Measurements from ENCODE around the gene KLHL29.
"Not testable (repeated sequence)": the region's sequence is repeated elsewhere in the genome, so short reads cannot be mapped to it uniquely, and the experiment has no call there.

Gene KLHL29

GRCh38 chr2:23381084-23381483 is 3.9 kb upstream of the KLHL29 start:
- peak overlapping the region; percentile 2 for H3K27ac Mint-ChIP-seq
- peaks cover 1% of the 10 kb centered on the region for H3K36me3 Mint-ChIP-seq (ENCODE audit: low read depth)
- H3K4me1 Mint-ChIP-seq (ENCODE audit: low read depth), result peaks cover 18% of the 10 kb centered on the region
- peak overlapping the region; percentile 12 for H3K4me3 Mint-ChIP-seq
- peaks cover 60% of the 10 kb centered on the region for H3K27me3 Mint-ChIP-seq (ENCODE audit: low read depth)
- H3K9me3 Mint-ChIP-seq, result no peaks in the 10 kb centered on the region

GRCh38 chr2:23381485-23381884 is 3.5 kb upstream of the KLHL29 start:
- H3K27me3 Mint-ChIP-seq (ENCODE audit: low read depth), result peaks cover 61% of the 10 kb centered on the region
- no peak overlapping the region for H3K27ac Mint-ChIP-seq
- H3K9me3 Mint-ChIP-seq, result no peaks in the 10 kb centered on the region
- peaks cover 21% of the 10 kb centered on the region for H3K4me1 Mint-ChIP-seq (ENCODE audit: low read depth)
- H3K36me3 Mint-ChIP-seq (ENCODE audit: low read depth), result peaks cover 1% of the 10 kb centered on the region
- H3K4me3 Mint-ChIP-seq, result no peak overlapping the region

- Mint-ChIP-seq H3K4me1 (ENCODE audit: low read depth) (peaks cover 21% of the 10 kb centered on the region), H3K9me3 (no peaks in the 10 kb centered on the region), H3K36me3 (ENCODE audit: low read depth) (peaks cover 1% of the 10 kb centered on the region), H3K4me3 (no peak overlapping the region), H3K27ac (no peak overlapping the region), H3K27me3 (ENCODE audit: low read depth) (peaks cover 67% of the 10 kb centered on the region)
These were observed 1.9 kb upstream of the KLHL29 start for GRCh38 chr2:23383100-23383499.

GRCh38 chr2:23385351-23385747 is 370 bp downstream of the KLHL29 start:
- no peak overlapping the region for H3K27ac Mint-ChIP-seq
- H3K4me1 Mint-ChIP-seq (ENCODE audit: low read depth), result peaks cover 21% of the 10 kb centered on the region
- no peaks in the 10 kb centered on the region for H3K9me3 Mint-ChIP-seq
- no peak overlapping the region for H3K4me3 Mint-ChIP-seq
- peaks cover 1% of the 10 kb centered on the region for H3K36me3 Mint-ChIP-seq (ENCODE audit: low read depth)
- H3K27me3 Mint-ChIP-seq (ENCODE audit: low read depth), result peaks cover 80% of the 10 kb centered on the region

GRCh38 chr2:23385748-23386338 is 864 bp downstream of the KLHL29 start:
- peaks cover 77% of the 10 kb centered on the region for H3K27me3 Mint-ChIP-seq (ENCODE audit: low read depth)
- peaks cover 1% of the 10 kb centered on the region for H3K36me3 Mint-ChIP-seq (ENCODE audit: low read depth)
- H3K4me1 Mint-ChIP-seq (ENCODE audit: low read depth), result peaks cover 16% of the 10 kb centered on the region
- peak overlapping the region; percentile 80 for H3K4me3 Mint-ChIP-seq
- no peak overlapping the region for H3K27ac Mint-ChIP-seq
- H3K9me3 Mint-ChIP-seq, result no peaks in the 10 kb centered on the region

GRCh38 chr2:23386339-23387220 is 1.6 kb downstream of the KLHL29 start:
- H3K4me1 Mint-ChIP-seq (ENCODE audit: low read depth), result peaks cover 10% of the 10 kb centered on the region
- peaks cover 1% of the 10 kb centered on the region for H3K36me3 Mint-ChIP-seq (ENCODE audit: low read depth)
- no peaks in the 10 kb centered on the region for H3K9me3 Mint-ChIP-seq
- H3K4me3 Mint-ChIP-seq, result peak overlapping the region; percentile 80
- H3K27ac Mint-ChIP-seq, result no peak overlapping the region
- H3K27me3 Mint-ChIP-seq (ENCODE audit: low read depth), result peaks cover 77% of the 10 kb centered on the region

GRCh38 chr2:23387221-23387550 is 2.2 kb downstream of the KLHL29 start:
- peaks cover 76% of the 10 kb centered on the region for H3K27me3 Mint-ChIP-seq (ENCODE audit: low read depth)
- peaks cover 1% of the 10 kb centered on the region for H3K36me3 Mint-ChIP-seq (ENCODE audit: low read depth)
- no peak overlapping the region for H3K27ac Mint-ChIP-seq
- peak overlapping the region; percentile 47 for H3K4me3 Mint-ChIP-seq
- peaks cover 9% of the 10 kb centered on the region for H3K4me1 Mint-ChIP-seq (ENCODE audit: low read depth)
- no peaks in the 10 kb centered on the region for H3K9me3 Mint-ChIP-seq

GRCh38 chr2:23387845-23388244 is 2.9 kb downstream of the KLHL29 start:
- Mint-ChIP-seq H3K27ac (no peak overlapping the region), H3K27me3 (ENCODE audit: low read depth) (peaks cover 76% of the 10 kb centered on the region), H3K36me3 (ENCODE audit: low read depth) (peaks cover 1% of the 10 kb centered on the region), H3K9me3 (no peaks in the 10 kb centered on the region), H3K4me3 (no peak overlapping the region), H3K4me1 (ENCODE audit: low read depth) (peaks cover 9% of the 10 kb centered on the region)

GRCh38 chr2:23388294-23388693 is 3.3 kb downstream of the KLHL29 start:
- no peaks in the 10 kb centered on the region for H3K9me3 Mint-ChIP-seq
- peaks cover 1% of the 10 kb centered on the region for H3K36me3 Mint-ChIP-seq (ENCODE audit: low read depth)
- no peak overlapping the region for H3K4me3 Mint-ChIP-seq
- peaks cover 76% of the 10 kb centered on the region for H3K27me3 Mint-ChIP-seq (ENCODE audit: low read depth)
- H3K27ac Mint-ChIP-seq, result no peak overlapping the region
- peaks cover 9% of the 10 kb centered on the region for H3K4me1 Mint-ChIP-seq (ENCODE audit: low read depth)

- Mint-ChIP-seq H3K36me3 (ENCODE audit: low read depth) (peaks cover 1% of the 10 kb centered on the region), H3K27ac (no peak overlapping the region), H3K27me3 (ENCODE audit: low read depth) (peaks cover 76% of the 10 kb centered on the region), H3K4me1 (ENCODE audit: low read depth) (peaks cover 11% of the 10 kb centered on the region), H3K9me3 (no peaks in the 10 kb centered on the region), H3K4me3 (no peak overlapping the region)
These were observed 4.0 kb downstream of the KLHL29 start for GRCh38 chr2:23388756-23389514.

- peaks cover 82% of the 10 kb centered on the region for H3K27me3 Mint-ChIP-seq (ENCODE audit: low read depth)
- peaks cover 15% of the 10 kb centered on the region for H3K4me1 Mint-ChIP-seq (ENCODE audit: low read depth)
- no peaks in the 10 kb centered on the region for H3K36me3 Mint-ChIP-seq (ENCODE audit: low read depth)
- no peaks in the 10 kb centered on the region for H3K9me3 Mint-ChIP-seq
- H3K27ac Mint-ChIP-seq, result no peak overlapping the region
- no peak overlapping the region for H3K4me3 Mint-ChIP-seq
These were observed 5.2 kb downstream of the KLHL29 start for GRCh38 chr2:23390152-23390551.

- not testable (repeated sequence) for H3K36me3 Mint-ChIP-seq (ENCODE audit: low read depth); H3K9me3 Mint-ChIP-seq; H3K27ac Mint-ChIP-seq; H3K4me3 Mint-ChIP-seq
- peaks cover 79% of the 10 kb centered on the region for H3K27me3 Mint-ChIP-seq (ENCODE audit: low read depth)
- H3K4me1 Mint-ChIP-seq (ENCODE audit: low read depth), result peaks cover 13% of the 10 kb centered on the region
These were observed 6.3 kb downstream of the KLHL29 start for GRCh38 chr2:23391237-23391736.

GRCh38 chr2:23393722-23394121 is 8.7 kb downstream of the KLHL29 start:
- H3K27ac Mint-ChIP-seq, result no peak overlapping the region
- no peaks in the 10 kb centered on the region for H3K36me3 Mint-ChIP-seq (ENCODE audit: low read depth)
- no peaks in the 10 kb centered on the region for H3K9me3 Mint-ChIP-seq
- peaks cover 12% of the 10 kb centered on the region for H3K4me1 Mint-ChIP-seq (ENCODE audit: low read depth)
- no peak overlapping the region for H3K4me3 Mint-ChIP-seq
- H3K27me3 Mint-ChIP-seq (ENCODE audit: low read depth), result peaks cover 58% of the 10 kb centered on the region

- H3K4me3 Mint-ChIP-seq, result no peak overlapping the region
- no peaks in the 10 kb centered on the region for H3K36me3 Mint-ChIP-seq (ENCODE audit: low read depth)
- H3K4me1 Mint-ChIP-seq (ENCODE audit: low read depth), result peaks cover 12% of the 10 kb centered on the region
- H3K9me3 Mint-ChIP-seq, result no peaks in the 10 kb centered on the region
- no peak overlapping the region for H3K27ac Mint-ChIP-seq
- peaks cover 48% of the 10 kb centered on the region for H3K27me3 Mint-ChIP-seq (ENCODE audit: low read depth)
These were observed 9.7 kb downstream of the KLHL29 start for GRCh38 chr2:23394700-23395099.
